Stimulated activated CD8-positive, alpha-beta memory T cell treated with anti-CD3 and anti-CD28 coated beads, Interleukin-7, amount 100 ng/mL, for 48 hours (primary cell): Measurements from ENCODE around the gene IBSP.

Experiments
- DNase-seq, 2 donors: peaks; one replicate each; pipeline ENCODE4 v3.0.0-alpha.2; 2020; ENCODE audit warnings: low read depth in 1 of 2; ENCODE audit errors: extremely low read depth in 1 of 2

IBSP gene, protein sequence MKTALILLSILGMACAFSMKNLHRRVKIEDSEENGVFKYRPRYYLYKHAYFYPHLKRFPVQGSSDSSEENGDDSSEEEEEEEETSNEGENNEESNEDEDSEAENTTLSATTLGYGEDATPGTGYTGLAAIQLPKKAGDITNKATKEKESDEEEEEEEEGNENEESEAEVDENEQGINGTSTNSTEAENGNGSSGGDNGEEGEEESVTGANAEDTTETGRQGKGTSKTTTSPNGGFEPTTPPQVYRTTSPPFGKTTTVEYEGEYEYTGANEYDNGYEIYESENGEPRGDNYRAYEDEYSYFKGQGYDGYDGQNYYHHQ

DNA sequence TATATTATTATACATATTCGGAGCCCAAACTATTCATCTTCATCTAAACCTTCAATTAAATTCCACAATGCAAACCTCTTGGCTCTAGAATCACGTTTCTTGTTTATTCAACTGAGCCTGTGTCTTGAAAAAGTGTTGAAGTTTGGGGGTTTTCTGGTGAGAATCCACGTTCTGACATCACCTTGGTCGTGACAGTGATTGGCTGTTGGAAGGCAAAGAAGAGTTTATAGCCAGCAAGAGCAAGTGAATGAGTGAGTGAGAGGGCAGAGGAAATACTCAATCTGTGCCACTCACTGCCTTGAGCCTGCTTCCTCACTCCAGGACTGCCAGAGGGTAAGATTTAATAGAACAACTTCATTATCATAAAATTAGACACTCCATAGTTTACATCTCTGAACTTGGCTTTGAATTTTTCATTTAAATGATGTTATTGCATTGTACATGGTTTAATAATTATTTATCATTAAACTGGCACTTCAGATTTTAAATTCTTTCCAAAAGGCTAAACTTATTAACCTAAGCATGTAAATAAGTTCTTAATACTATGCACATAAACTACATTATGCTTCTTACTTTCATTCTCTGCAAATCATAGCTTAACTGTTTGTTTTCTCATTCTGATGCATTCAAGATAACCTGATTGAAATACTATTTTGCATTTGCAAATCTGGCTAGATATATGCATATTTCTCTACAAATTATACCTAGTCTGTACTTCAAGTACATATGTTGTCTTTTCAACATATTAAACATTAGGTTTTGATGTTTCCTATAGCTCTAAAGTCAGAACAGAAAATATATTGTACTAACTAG, at the start of gene IBSP:
IBSP (plus strand) TSS at position 254 of the 813 bp plus-strand sequence. CDS start 2,808 bp downstream, outside the sequence.
- no peak for DNase-seq

DNA sequence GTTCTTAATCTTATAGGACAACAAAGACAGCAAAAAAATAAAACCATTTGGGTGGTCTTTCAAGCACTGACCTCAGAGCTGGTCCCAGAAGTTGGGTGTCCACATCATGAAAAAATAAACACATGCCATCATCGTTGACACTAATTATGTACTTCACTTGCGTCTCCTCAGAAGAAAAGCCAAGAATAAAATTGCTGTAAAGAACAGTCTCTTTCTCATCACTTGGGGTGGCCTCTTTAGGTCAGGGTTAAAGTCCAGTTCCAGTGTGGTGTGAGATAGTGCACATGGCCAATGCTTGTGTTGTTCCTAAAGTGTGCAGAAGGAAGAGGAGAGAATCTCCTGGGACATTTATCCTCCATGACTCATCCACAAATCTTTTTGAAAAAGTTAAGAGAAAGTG, 49.5 kb upstream of the IBSP start:
- no peak for DNase-seq

DNA sequence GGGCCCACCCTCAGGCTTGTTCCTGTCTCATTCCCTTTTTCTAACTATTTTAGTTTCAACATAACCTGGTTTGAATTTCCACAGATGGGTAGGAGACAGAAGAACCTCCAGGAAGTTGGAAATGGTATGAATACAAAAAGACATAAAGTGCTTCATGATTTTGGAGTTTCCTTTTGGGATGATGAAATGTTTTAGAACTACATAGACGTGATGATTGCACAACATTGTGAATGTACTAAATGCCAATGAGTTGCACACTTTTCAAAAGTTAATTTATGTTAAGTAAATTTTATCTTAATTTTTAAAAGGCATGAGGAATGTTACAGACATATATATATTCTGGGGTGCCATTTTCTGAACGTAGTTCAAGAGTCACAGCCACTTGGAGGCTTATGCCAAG, 41.1 kb upstream of the IBSP start:
- DNase-seq, result no peak

DNA sequence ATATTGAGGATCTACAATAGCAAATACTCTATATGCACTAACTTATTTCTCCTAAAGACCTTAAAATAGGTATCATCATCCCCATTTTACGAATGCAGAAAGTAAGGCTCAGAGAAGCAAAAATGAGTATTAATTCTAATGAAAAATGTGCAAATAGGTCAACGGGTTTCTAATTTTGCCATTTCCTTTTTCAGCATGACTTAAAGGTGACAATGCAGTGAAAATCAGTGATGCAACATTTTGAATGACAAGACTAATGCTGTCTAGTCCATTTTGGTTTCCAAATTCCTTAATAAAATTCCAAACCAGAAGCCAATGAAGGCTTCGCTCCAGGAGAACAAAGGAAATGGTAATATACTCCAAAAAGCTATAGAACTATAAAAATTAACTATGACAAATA, 37.0 kb upstream of the IBSP start:
- DNase-seq, result no peak

DNA sequence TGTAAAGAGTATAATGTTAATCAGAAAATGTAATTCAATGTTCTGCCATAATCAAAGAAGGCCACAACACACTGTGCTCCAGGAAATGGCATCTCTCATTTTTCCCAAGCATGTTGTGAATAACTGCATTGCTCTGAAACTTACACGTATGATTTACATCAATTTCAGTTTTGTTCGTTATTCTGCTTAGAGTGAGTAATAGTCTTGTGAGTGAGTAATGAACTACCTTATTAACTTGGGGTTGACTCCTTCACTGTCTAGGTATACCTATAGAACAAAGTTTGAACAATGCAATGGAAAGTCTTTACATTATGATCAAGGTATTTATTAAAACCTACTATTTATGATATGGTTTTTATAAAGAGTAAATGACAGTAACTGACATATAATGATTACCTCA, 17.8 kb upstream of the IBSP start:
- no peak for DNase-seq

DNA sequence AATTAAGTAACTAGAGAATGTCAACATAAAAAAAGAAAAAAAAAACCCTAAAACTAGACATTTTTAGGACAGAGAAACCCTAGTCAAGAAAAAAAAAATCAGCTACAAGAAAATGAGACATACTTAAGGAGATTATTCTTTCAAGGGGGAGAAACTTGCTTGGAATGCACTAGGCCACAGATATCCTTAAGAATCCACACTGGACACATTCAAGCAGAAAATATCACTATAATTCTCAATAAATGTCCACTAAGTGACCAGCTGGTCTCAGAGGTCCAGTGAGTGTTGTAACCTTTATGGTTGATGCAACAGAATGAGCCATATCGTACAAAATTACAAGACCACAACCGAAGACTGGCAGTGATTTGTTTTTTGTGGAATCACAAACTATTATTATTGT, 15.6 kb upstream of the IBSP start:
- no peak for DNase-seq

DNA sequence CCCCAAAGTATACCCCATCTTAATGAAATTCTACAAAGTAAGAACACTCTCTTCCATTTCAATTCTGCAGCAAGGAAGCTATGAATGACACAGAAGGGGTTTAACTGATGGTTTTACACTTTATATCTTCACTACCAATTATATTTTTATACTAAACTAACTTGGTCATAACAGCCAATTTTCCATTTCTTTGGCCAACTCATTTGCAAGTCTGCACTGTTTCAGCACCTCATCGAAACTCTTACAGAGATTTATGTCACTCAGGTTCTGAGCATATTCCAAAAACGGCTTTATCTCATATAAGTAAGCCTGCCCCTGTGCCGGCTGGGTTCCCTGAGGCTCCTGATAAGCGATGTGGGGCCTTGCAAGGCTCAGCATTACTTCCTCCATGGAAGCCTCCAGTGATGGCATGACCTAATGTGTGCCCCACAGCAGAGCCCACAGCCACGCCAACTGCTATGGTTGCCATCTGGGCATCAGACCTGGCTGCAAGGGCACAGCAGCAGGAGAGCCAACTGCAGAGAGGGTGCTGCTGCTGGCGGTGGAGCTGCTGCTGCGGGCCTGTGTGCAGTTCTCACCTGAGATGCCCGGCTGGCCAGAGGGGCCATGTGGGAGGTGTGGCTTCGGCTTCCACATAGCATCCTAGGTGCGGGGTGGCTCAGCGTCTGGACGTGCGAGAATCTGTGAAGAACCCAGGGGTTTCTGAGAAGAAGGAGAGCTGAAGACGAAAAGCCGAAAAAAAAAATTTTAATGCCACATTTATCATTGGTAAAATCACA, 13.4 kb upstream of the IBSP start:
- DNase-seq, result no peak

DNA sequence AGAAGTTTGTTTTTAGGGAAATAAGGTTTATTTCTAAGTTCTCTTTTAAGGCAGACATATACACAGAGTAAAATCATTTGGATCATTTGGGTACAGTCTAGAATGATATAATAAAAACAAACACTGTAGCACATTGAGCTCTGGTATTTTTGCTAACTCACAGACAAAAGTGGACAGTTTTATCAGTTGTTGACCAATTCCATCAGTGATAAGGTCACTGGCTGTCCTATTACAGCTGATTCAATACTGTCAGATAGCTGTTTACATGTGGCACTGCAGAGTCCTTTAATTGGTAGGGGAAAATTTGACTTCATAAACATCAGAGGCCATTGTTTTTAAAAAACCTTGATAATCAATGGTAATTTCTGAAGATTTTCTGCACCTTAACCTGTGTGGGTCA, 3.5 kb downstream of the IBSP start:
- no peak for DNase-seq

DNA sequence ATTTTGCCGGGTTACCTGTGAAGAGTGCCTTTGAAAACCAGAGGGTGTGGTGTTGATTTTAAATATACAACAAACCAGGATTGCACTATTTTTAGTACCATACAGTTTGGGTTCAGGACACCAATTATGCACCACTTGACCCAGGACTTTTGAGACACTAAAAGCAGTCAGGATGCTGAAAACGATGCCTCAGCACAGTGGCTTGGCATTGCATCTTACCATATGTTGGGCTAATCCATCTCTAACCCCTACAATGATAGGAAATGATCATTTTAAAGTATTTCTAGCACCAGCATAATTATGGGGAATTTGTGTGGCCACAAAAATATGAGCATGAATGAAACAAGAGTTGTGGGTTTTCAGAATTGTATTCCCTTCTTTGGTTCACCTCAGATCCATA, 4.1 kb downstream of the IBSP start:
- no peak for DNase-seq

DNA sequence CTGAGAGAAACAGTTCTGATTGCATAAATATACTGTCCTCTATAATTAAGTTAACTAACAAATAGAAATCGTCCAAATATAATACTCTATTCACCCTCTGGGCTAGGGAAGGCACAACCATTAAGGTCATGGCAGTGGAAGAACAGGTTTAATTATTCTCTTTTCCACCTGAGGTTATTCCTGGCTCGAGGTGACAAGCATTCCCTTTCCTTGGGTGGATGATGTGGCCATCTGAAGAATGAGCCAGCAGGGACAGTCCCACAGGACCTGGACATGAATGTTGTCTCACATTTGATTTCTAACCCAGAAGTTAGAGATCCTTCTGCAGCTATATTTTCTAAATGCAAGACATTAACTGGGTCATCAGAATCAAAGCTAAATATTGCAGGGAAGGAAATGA, 5.5 kb downstream of the IBSP start:
- DNase-seq, result no peak

DNA sequence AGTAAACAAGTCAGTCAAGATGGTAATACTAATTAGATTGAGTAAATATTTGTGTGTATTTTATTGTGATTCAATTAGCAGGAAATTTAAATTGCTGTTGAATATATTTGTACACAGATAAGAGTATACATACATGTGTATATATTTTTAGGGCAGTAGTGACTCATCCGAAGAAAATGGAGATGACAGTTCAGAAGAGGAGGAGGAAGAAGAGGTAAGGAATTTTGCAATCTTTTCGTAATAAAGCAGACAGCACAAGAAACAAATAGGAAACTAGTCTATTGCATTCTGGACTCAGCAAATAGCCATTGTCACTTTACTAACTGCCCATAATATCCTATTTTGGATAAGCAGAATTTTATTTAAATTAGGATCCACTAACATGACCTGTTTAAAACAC, 6.6 kb downstream of the IBSP start:
- DNase-seq, result no peak

DNA sequence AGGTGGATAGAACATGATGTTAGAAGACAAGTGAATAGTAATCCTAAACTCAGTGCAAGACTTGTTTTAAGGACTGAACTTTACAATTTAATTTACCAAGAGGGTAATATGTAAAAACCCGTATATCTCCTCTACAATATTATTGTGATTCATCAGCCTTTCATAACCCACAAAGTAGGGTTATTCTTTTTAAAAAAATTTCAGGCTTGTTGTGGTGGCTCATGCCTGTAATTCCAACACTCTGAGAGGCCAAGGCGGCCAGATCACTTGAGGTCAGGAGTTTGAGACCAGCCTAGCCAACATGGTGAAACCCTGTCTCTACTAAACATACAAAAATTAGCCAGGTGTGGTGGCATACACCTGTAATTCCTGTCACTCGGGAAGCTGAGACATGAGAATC, 7.2 kb downstream of the IBSP start:
- DNase-seq, result no peak

DNA sequence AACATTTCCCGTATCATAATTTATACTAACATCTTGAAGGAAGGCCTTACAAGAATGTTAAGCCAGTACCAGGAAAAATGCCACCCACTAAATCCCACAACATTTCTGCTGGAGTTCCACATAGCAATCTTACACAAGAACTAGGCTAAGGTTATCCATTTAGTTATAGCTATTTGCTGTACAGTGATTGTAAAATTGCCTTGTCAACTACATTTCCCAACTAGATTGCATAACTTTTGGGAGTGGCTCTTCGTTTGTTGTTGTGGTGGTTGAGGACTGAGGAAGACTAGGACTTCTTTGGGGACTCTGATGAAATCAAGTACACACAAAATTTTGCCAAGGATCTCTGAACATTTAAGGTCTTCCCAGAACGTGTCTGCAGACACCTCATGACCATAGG, 8.0 kb downstream of the IBSP start:
- no peak for DNase-seq

DNA sequence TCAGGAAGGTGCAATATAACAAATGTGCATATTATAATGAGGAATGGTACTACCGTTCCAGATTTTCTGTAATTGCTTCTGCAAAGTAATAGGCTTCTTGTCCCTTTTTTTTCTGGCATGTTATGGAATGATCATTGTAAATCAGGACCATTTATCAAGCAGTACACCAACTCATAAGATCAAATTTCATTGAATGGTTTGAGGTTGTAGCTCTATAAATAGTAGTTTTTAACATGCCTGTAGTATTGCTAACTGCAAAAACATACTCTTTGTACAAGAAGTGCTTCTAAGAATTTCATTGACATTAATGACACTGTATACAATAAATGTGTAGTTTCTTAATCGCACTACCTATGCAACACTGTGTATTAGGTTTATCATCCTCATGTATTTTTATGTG, 12.6 kb downstream of the IBSP start:
- DNase-seq, result no peak

DNA sequence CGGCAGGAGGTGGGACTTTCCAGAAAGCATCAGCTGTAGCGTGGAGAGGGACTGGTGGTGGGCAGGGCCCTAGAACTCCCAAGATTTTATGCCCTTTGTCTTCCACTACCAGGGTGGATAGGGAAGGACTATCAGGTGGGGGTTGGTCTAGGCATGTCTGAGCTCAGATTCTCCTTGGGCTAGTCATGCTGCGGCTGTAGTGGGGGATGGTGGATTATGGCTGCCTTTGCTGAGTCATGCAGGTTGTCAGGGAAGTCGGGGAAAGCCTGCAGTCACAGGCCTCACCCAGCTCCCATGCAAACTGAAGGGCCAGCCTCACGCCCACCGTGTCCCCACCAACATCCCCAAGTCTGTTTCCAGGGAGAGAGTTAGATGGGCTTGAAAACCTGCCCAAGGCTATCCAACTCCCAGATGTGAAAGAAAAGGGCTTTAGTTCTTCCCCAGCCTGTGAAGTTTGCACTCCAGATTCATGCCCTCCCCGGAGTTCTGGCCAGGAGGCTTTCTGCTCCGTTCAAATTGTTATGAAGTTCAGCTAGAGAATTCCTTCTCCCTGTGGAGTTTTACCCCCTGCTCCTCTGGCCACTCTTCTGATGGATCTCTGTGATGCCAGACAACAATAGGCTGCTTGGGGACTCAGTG, 20.0 kb downstream of the IBSP start:
- no peak for DNase-seq

DNA sequence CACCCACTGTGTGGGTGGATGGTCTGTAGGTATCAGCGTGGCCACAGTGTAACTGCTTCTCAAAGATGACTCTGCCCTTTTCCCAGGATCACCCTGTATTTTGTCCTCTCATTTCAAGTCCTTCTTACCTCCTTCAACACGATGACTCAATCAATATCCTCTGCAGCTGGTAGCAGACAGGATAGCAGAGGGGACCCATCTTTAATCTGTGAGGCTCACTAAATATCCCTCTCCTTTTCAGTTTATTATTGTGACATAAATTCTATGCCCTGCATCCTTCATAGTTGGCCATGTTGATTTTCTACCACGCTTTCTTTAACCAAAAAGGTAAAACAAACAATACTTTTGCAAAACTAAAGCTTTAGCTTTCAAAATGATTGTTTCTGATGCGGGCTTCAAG, 23.8 kb downstream of the IBSP start:
- no peak for DNase-seq

DNA sequence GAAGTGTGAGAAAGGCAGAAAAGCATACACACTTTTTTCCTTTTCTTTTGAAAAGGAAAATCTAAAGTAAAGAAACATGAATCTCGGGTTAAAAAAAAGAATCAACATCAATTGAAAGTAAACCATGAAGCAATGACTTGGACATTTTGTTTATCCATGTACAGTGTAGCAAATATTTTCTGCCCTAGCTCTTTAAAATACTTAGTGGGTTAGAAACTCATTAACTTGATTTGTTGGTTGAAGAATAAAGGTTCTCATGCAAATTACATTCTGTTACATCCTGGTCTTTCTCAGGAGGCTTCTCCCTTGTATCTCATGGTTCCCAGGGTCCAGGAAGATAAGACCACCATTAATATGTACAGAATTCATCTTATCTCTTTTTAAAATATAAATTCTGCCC, 24.4 kb downstream of the IBSP start:
- no peak for DNase-seq

DNA sequence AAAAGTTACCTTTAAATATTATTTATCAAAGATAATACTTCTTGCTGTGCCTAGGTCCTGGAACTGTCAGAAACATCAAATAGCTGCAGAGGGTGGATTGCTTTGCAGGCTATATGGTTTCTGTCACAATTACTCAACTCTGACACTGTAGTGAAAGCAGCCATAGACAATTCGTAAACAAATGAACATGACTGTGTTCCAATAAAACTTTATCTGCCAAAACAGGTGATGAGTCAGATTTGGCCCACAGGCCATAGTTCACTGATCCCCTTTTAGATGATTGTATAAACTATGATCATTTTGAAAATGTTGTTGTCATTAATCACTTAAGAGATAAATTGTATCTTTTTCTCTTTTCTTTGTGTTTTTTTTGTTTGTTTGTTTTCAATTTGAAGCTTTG, 25.0 kb downstream of the IBSP start:
- DNase-seq, result no peak

DNA sequence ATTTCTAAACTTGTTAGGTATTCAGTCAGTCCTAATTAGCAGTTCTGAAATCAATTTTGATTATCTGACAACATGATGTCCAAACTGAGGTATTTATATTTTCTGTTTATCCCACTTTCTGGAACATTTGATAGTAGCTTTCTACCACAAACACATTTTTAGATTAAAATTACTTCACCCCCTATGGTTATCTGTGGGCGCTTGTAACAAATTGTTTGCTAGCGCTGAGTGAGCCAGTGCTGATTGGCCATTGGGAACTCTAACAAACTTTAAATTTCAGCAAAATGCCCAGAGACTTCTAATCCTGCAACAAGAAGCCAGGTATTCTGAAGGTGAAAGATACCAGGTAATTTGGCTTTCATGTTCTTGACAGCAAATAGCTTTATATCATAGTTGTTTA, 33.3 kb downstream of the IBSP start, which contains the start of gene MEPE:
MEPE (plus strand) TSS at position 301 of the 400 bp plus-strand sequence. CDS start 1,746 bp downstream, outside the sequence.
- DNase-seq, result no peak

DNA sequence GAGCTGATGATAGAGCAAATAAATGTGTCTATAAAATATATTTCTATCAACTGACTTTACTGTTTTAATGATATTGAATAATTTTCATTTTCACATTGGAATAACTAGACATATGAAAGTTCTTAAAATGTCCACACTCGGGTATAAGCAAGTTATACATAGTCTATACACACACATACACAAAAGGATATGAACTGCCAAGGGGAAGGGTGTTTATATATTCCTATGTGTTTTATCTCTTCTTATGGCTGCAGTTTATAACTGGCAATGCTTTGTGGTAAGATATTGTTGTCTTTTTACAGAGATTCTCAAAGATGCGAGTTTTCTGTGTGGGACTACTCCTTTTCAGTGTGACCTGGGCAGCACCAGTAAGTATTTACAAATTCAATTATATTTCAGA, 35.0 kb downstream of the IBSP start:
- DNase-seq, result no peak

DNA sequence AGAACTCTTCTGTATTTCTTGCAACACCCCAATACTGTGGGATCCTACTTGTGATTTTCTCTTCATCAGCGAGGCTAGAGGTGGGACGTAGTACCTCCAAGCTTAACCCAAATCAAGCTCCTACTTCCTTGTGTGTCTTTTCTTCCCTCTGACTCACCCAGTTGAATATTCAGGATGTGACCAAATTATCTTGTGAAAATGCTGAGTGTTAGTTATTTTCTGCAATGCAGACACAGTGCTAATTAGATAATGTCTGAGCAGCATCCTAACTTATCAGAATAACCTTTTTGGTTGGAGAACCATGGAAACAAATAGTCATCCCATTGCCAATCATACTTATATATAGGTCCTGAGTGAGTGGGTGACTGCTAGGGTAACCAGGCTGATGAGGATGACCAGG, 35.8 kb downstream of the IBSP start:
- no peak for DNase-seq
